GM23248 (cell line): ENCODE data around the gene C16orf92.

Source experiments
- EZH2 ChIP-seq: fragments of 200-600 bp; sonication (generic); IDR thresholded peaks from 2 replicates; pipeline ENCODE4 v1.6.1; 2018; ENCODE audit warnings: antibody characterized with exemption, mild to moderate bottlenecking; ENCODE audit not compliant: insufficient read depth, poor library complexity, severe bottlenecking
- EZH2phosphoT487 ChIP-seq: fragments of 200-600 bp; sonication (generic); IDR thresholded peaks from 2 replicates; pipeline ENCODE4 v1.6.1; 2018; ENCODE audit warnings: antibody characterized with exemption, moderate library complexity, mild to moderate bottlenecking, low read depth; ENCODE audit not compliant: insufficient read depth

- TF ChIP-seq EZH2 (no peak), EZH2phosphoT487 (no peak)
Measured at GRCh38 chr16:30017277-30017656, 5.7 kb upstream of the C16orf92 start.
